ENCODE data around the gene ACSL1.

Gene ACSL1

DNA sequence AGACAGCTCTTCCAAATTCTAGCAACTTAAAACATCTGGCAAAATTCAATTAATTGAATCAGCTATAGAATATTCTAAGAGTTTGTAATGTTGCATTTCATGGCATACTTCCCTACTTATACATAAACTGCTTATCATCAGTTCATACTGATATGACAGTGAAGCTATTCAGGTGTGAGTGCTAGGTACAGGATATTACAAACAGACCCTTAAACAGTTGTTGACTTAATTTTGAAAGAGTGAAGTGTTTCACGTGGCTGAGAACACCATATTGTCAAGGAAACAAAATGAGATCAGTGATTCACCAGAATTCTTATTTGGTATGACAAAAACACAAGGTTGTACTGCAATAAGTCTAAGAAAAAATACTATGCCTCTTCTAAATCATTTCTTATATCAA is 119.3 kb downstream of the ACSL1 start:
- no peak for DNase-seq

DNA sequence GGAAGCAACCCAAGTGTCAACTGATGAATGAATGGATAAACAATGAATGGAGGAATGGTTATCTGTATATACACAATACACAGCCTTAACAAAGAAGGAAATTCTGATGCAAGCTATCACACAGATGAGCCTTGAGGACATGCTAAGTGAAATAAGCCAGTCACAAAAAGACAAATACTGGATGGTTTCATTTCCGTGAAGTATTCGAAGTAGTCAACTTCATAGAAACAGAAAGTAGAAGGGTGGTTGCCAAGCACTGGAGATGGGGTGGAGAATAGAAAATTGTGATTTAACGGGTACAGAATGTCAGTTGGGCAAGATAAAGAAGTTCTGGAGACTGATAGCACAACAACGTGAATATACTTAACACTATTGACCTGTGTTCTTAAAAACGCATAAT is 120.1 kb downstream of the ACSL1 start:
- no peak for DNase-seq

Data from NCI-H1105 treated with DMSO at 0.1 percent for 48 hours (cell line).